ENCODE results near the gene CDH4. TPM values are rescaled to one million over a fixed set of nuclear protein-coding genes. Genes with fewer than 3 reads are reported as not detected.
"Not testable (repeated sequence)": the region's sequence is repeated elsewhere in the genome, so short reads cannot be mapped to it uniquely, and the experiment has no call there.

Gene CDH4
- total and polyA plus RNA-seq, 2 donors (not counting 3 experiments of a cell fraction or from before 2014, with no cell fraction given) = 0.17 to 0.51 TPM

GRCh38 chr20:61478611-61479305 lies 226.7 kb downstream of the CDH4 start:
- dilution Hi-C loops (cut with MboI; ENCODE audit: extremely low pct_ligation_motif_present, low sequenced_read_pairs) = no loop called here
- Histone ChIP-seq H3K9me1 (replicated peaks; ENCODE audit: control insufficient read depth, extremely low read depth, insufficient read depth, low read length) (no peaks in the 10 kb centered on the region), H3K36me3 (ENCODE audit: control insufficient read depth in 2 of 2, extremely low read depth in 1 of 2, insufficient read depth in 2 of 2, low read length in 2 of 2) (no peaks in the 10 kb centered on the region), H3K27ac (ENCODE audit: insufficient read depth, low read depth, low read length) (no peak overlapping the region), H3K79me2 (ENCODE audit: control insufficient read depth, insufficient read depth, low read length) (no peaks in the 10 kb centered on the region), H3K9me3 (replicated peaks; ENCODE audit: control insufficient read depth, insufficient read depth, low read length) (peaks cover 6% of the 10 kb centered on the region), H3K4me1 (ENCODE audit: control insufficient read depth, extremely low read depth, insufficient read depth, low read length) (no peaks in the 10 kb centered on the region), H3K9ac (replicated peaks; ENCODE audit: extremely low read depth, insufficient read depth, low read length) (no peak overlapping the region), H2AFZ (ENCODE audit: low read depth, low read length) (no peak overlapping the region), H3K4me3 (replicated peaks in 1 of 3; ENCODE audit: insufficient read depth in 1 of 3, low read depth in 1 of 3, low read length in 3 of 3) (no peak overlapping the region), H3K27me3 (ENCODE audit: control insufficient read depth in 2 of 2, insufficient read depth in 2 of 2, low read length in 2 of 2) (no peaks in the 10 kb centered on the region), H4K20me1 (replicated peaks; ENCODE audit: control insufficient read depth, extremely low read depth, insufficient read depth, low read length) (no peaks in the 10 kb centered on the region), H3K4me2 (ENCODE audit: insufficient read depth, low read length) (no peak overlapping the region)
- CTCF ChIA-PET = no interaction called here
- intact Hi-C loops (cut with micrococcal nuclease) = no loop called here
- BruUV-seq (replicated peaks) = no TSS peak
- FAIRE-seq (no peak), DNase-seq (ENCODE audit: low read depth, low spot score) (no peak)
- POLR2A ChIA-PET = no interaction called here
- TF ChIP-seq FOS (IDR thresholded peaks at IDR 0.05; ENCODE audit: borderline replicate concordance, insufficient read depth, low read length) (no peak), JUN (IDR thresholded peaks at IDR 0.05; ENCODE audit: borderline replicate concordance, insufficient read depth, insufficient read length, low read depth) (no peak), POLR2A (IDR thresholded peaks at IDR 0.05; ENCODE audit: low read depth, low read length) (no peak), POLR2AphosphoS5 (IDR thresholded peaks at IDR 0.05; ENCODE audit: insufficient read depth, low read depth, low read length) (no peak), EZH2 (IDR thresholded peaks at IDR 0.05; ENCODE audit: borderline replicate concordance, low read depth, low read length, severe bottlenecking) (no peak), GATA2 (IDR thresholded peaks at IDR 0.05; ENCODE audit: insufficient read depth, insufficient read length, low read depth, low read length) (no peak)

GRCh38 chr20:61479433-61479832 lies 227.4 kb downstream of the CDH4 start:
- H3K9ac ChIP-seq (replicated peaks; ENCODE audit: extremely low read depth, insufficient read depth, low read length); H3K27ac ChIP-seq (ENCODE audit: insufficient read depth, low read depth, low read length); H3K36me3 ChIP-seq (ENCODE audit: control insufficient read depth in 2 of 2, extremely low read depth in 1 of 2, insufficient read depth in 2 of 2, low read length in 2 of 2); H3K4me2 ChIP-seq (ENCODE audit: insufficient read depth, low read length); H3K4me1 ChIP-seq (ENCODE audit: control insufficient read depth, extremely low read depth, insufficient read depth, low read length); BruUV-seq (replicated peaks); DNase-seq (ENCODE audit: low read depth, low spot score); POLR2A ChIA-PET; H3K9me1 ChIP-seq (replicated peaks; ENCODE audit: control insufficient read depth, extremely low read depth, insufficient read depth, low read length); H2AFZ ChIP-seq (ENCODE audit: low read depth, low read length); H3K79me2 ChIP-seq (ENCODE audit: control insufficient read depth, insufficient read depth, low read length); FAIRE-seq; CTCF ChIA-PET; intact Hi-C loops (cut with micrococcal nuclease); H3K27me3 ChIP-seq (ENCODE audit: control insufficient read depth in 2 of 2, insufficient read depth in 2 of 2, low read length in 2 of 2); H3K4me3 ChIP-seq (replicated peaks in 1 of 3; ENCODE audit: insufficient read depth in 1 of 3, low read depth in 1 of 3, low read length in 3 of 3); H4K20me1 ChIP-seq (replicated peaks; ENCODE audit: control insufficient read depth, extremely low read depth, insufficient read depth, low read length); dilution Hi-C loops (cut with MboI; ENCODE audit: extremely low pct_ligation_motif_present, low sequenced_read_pairs): not testable (repeated sequence)
- peaks cover 11% of the 10 kb centered on the region for H3K9me3 ChIP-seq (replicated peaks; ENCODE audit: control insufficient read depth, insufficient read depth, low read length)

Measured in endothelial cell of umbilical vein (primary cell).